ENCODE results near the gene PKD2. TPM values are rescaled to one million over a fixed set of nuclear protein-coding genes. Genes with fewer than 3 reads are reported as not detected.

The PKD2 gene
- total and polyA plus RNA-seq, 2 of the 13 experiments (the other 11 are each of a cell fraction or from before 2014, with no cell fraction given): 5.6 to 9.1 TPM

- peak; percentile 84 for TF ChIP-seq CREM (IDR thresholded peaks at IDR 0.05)
- TF ChIP-seq CREM (CRISPR knock-in tag; IDR thresholded peaks at IDR 0.05): no peak
- no peak for TF ChIP-seq BATF2 (CRISPR knock-in tag; IDR thresholded peaks at IDR 0.05)
- TF ChIP-seq HMGXB3 (CRISPR knock-in tag; IDR thresholded peaks at IDR 0.05; ENCODE audit: borderline replicate concordance): peak; percentile 14; the same call in 1 of the 2 replicates
- peak; percentile 83 for TF ChIP-seq MAFF (IDR thresholded peaks at IDR 0.05; ENCODE audit: low read depth, low read length)
- TF ChIP-seq ONECUT2 (CRISPR knock-in tag; IDR thresholded peaks at IDR 0.05): peak; percentile 43; the same call in 1 of the 2 replicates
- TF ChIP-seq MAZ (IDR thresholded peaks at IDR 0.05; ENCODE audit: borderline replicate concordance, low read depth, low read length): no peak
- TF ChIP-seq MAZ (CRISPR knock-in tag; IDR thresholded peaks at IDR 0.05; ENCODE audit: low read depth): 0 out of 2 replicates have a peak, but pooled peaks have one; percentile 24
- TF ChIP-seq ZFX (CRISPR knock-in tag; IDR thresholded peaks at IDR 0.05; ENCODE audit: low read depth): peak; percentile 84
- no peak for TF ChIP-seq LCORL (IDR thresholded peaks at IDR 0.05)
- TF ChIP-seq LCORL (CRISPR knock-in tag; IDR thresholded peaks at IDR 0.05): peak; percentile 48
- TF ChIP-seq POGK (CRISPR knock-in tag; conservative IDR thresholded peaks at IDR 0.05): peak; percentile 72
- 0 out of 2 replicates have a peak, but pooled peaks have one; percentile 67 for TF ChIP-seq ZNF280D (CRISPR knock-in tag; IDR thresholded peaks at IDR 0.05)
- TF ChIP-seq ZBTB34 (CRISPR knock-in tag; IDR thresholded peaks at IDR 0.05): peak; percentile 86; the same call in 1 of the 2 replicates
- peak; percentile 99 for TF ChIP-seq HNF4G (IDR thresholded peaks at IDR 0.05; ENCODE audit: borderline replicate concordance, low read depth, low read length)
- TF ChIP-seq HNF4G (CRISPR knock-in tag; IDR thresholded peaks at IDR 0.05; ENCODE audit: borderline replicate concordance, low read depth): peak; percentile 97
- peak; percentile 87; the same call in 1 of the 2 replicates for TF ChIP-seq SOX5 (CRISPR knock-in tag; IDR thresholded peaks at IDR 0.05; ENCODE audit: borderline replicate concordance)
- TF ChIP-seq FOXA3 (CRISPR knock-in tag; IDR thresholded peaks at IDR 0.05): peak; percentile 80
These were observed 100.1 kb downstream of the PKD2 start (continued) for GRCh38 chr4:88107406-88108107.

All from HepG2 (cell line).